OCI-LY7 (cell line): ENCODE measurements around the gene DRC7. TPM values are rescaled to one million over a fixed set of nuclear protein-coding genes. Genes with fewer than 3 reads are reported as not detected.

Source experiments
- BruUV-seq: library from RNA; stranded (reverse); fragments of 400-500 nt; replicated peaks from 2 replicates; lab custom pipeline; 2021; lab: Mats Ljungman, UMichigan
- CTCF ChIA-PET: fragments of 300-600 bp; sonication (Branson Sonifier 250); formaldehyde crosslinking; loops from one replicate; lab custom pipeline; 2022; ENCODE audit warnings: antibody characterized with exemption; ENCODE audit not compliant: unreplicated experiment; lab: Charles Lee
- POLR2A ChIA-PET: fragments of 300-600 bp; sonication (Branson Sonifier 250); formaldehyde crosslinking; loops from one replicate; lab custom pipeline; 2022; ENCODE audit warnings: antibody characterized with exemption; lab: Charles Lee
- DNase-seq: peaks from one replicate; pipeline ENCODE4 v3.0.0-alpha.2; 2015; ENCODE audit warnings: low spot score
- H2AFZ ChIP-seq: fragments of 200-600 bp; sonication (generic), shearing (Covaris generic); 2 replicates; pipeline ENCODE4 v1.6.1; 2014; ENCODE audit warnings: mild to moderate bottlenecking, antibody characterized with exemption, low read length, moderate library complexity
- H3K27ac ChIP-seq: fragments of 200-600 bp; sonication (generic); 2 replicates; pipeline ENCODE4 v1.5.1; 2014; ENCODE audit warnings: mixed run types, low read depth, mild to moderate bottlenecking, moderate library complexity, low read length, inconsistent platforms; ENCODE audit not compliant: poor library complexity, severe bottlenecking
- H3K36me3 ChIP-seq: fragments of 200-600 bp; sonication (generic); 2 replicates; pipeline ENCODE4 v1.6.1; 2014; ENCODE audit warnings: mild to moderate bottlenecking, antibody characterized with exemption, low read length, moderate library complexity, mixed read lengths; ENCODE audit not compliant: insufficient read depth
- H3K4me1 ChIP-seq: fragments of 200-600 bp; sonication (generic); 2 replicates; pipeline ENCODE4 v1.5.1; 2014; ENCODE audit warnings: mild to moderate bottlenecking, low read length; ENCODE audit not compliant: insufficient read depth, poor library complexity, severe bottlenecking
- H3K4me2 ChIP-seq: fragments of 200-600 bp; sonication (generic); 2 replicates; pipeline ENCODE4 v1.6.1; 2014; ENCODE audit warnings: mild to moderate bottlenecking, low read length
- H3K4me3 ChIP-seq: fragments of 200-600 bp; sonication (generic); 2 replicates; pipeline ENCODE4 v1.5.1; 2014; ENCODE audit warnings: mild to moderate bottlenecking, low read depth, low read length; ENCODE audit not compliant: poor library complexity, severe bottlenecking
- H3K79me2 ChIP-seq: fragments of 200-600 bp; sonication (generic); 2 replicates; pipeline ENCODE4 v1.6.1; 2016; ENCODE audit warnings: low read depth, mild to moderate bottlenecking, low read length, moderate library complexity, mixed read lengths; ENCODE audit not compliant: insufficient read depth
- H3K9me2 ChIP-seq: fragments of 200-600 bp; sonication (generic); 2 replicates; pipeline ENCODE4 v1.6.1; 2016; ENCODE audit warnings: mild to moderate bottlenecking, low read length, mixed read lengths; ENCODE audit not compliant: insufficient read depth
- H3K9me3 ChIP-seq: fragments of 200-600 bp; sonication (generic); 2 replicates; pipeline ENCODE4 v1.6.1; 2014; ENCODE audit warnings: mild to moderate bottlenecking, mixed run types, low read length, mixed read lengths
- H4K20me1 ChIP-seq: fragments of 200-600 bp; sonication (generic); 2 replicates; pipeline ENCODE4 v1.6.1; 2014; ENCODE audit warnings: mild to moderate bottlenecking, antibody characterized with exemption, low read length, moderate library complexity, mixed read lengths; ENCODE audit not compliant: insufficient read depth
- EZH2phosphoT487 ChIP-seq: fragments of 200-600 bp; sonication (generic); IDR thresholded peaks from 2 replicates; pipeline ENCODE4 v1.6.1; 2018; ENCODE audit warnings: low read depth, borderline replicate concordance, mild to moderate bottlenecking, mixed run types, antibody characterized with exemption, low read length, moderate library complexity, mixed read lengths
- intact Hi-C: fragments of 100-400 bp; cut with micrococcal nuclease; formaldehyde crosslinking; loops from one replicate; pipeline ENCODE4 v1.10.0; 2022; ENCODE audit not compliant: unreplicated experiment
- total RNA-seq, 2 experiments: library from RNA; depleted of rRNA in 1 of 2; stranded (reverse); fragments of >200 nt in 1 of 2; shearing (Covaris generic) in 1 of 2; gene quantifications; 2 replicates each; pipeline ENCODE4 v1.2.3, GENCODE V29; 2014 to 2022
- TF ChIP-seq, protein P1 (sequence below): fragments of 200-600 bp; sonication (generic); conservative IDR thresholded peaks from 2 replicates; pipeline ENCODE4 v1.5.1; 2014; ENCODE audit warnings: mild to moderate bottlenecking, antibody characterized with exemption, low read length, moderate library complexity, mixed read lengths

Gene DRC7
- total RNA-seq, 2 experiments from 2014 or later, result 0.44 to 0.46 TPM

DNA sequence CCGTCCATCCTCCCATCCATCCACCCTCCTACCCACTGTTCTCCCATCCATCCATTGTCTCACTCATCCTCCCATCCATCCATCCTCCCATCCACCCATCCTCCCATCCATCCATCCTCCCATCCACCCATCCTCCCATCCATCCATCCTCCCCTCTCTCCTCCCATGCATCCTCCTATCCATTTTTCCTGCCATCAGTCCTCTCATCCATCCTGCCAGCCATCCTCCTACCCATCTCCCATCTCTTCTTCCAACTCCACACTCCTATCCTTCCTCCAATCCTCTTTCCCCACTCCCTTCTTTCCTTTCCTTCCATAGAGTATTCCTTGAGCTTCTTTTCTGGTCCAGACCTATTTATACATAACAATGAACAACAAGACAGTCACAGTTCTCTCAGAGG, 12.1 kb downstream of the DRC7 start:
- Histone ChIP-seq H4K20me1 (no peaks in the 10 kb centered on the region), H3K4me2 (no peak overlapping the region), H3K9me3 (no peaks in the 10 kb centered on the region), H3K79me2 (no peaks in the 10 kb centered on the region), H3K4me1 (no peaks in the 10 kb centered on the region), H3K27ac (no peak overlapping the region), H3K4me3 (no peak overlapping the region), H2AFZ (no peak overlapping the region), H3K9me2 (no peaks in the 10 kb centered on the region), H3K36me3 (no peaks in the 10 kb centered on the region)
- POLR2A ChIA-PET, result no interaction called here
- CTCF ChIA-PET, result no interaction called here
- intact Hi-C loops, result no loop called here
- TF ChIP-seq, protein P1, sequence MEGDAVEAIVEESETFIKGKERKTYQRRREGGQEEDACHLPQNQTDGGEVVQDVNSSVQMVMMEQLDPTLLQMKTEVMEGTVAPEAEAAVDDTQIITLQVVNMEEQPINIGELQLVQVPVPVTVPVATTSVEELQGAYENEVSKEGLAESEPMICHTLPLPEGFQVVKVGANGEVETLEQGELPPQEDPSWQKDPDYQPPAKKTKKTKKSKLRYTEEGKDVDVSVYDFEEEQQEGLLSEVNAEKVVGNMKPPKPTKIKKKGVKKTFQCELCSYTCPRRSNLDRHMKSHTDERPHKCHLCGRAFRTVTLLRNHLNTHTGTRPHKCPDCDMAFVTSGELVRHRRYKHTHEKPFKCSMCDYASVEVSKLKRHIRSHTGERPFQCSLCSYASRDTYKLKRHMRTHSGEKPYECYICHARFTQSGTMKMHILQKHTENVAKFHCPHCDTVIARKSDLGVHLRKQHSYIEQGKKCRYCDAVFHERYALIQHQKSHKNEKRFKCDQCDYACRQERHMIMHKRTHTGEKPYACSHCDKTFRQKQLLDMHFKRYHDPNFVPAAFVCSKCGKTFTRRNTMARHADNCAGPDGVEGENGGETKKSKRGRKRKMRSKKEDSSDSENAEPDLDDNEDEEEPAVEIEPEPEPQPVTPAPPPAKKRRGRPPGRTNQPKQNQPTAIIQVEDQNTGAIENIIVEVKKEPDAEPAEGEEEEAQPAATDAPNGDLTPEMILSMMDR, result no peak
- TF ChIP-seq EZH2phosphoT487, result no peak
- BruUV-seq, result no TSS peak
- no peak for DNase-seq

DNA sequence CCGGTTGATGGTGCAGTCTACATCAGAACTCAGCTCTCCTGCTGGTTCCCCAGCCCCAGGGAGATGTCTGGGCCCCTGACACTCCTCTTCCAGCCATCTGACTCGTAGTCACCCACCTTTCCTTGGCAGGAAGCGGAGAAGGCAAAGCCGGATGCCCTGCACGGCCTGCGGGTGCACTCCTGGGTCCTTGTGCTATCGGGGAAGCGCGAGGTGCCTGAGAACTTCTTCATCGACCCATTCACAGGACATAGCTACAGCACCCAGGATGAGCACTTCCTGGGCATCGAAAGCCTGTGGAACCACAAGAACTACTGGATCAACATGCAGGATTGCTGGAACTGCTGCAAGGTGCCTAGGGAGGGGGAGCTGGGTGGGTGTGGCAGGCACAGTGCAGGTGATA, 12.7 kb downstream of the DRC7 start:
- Histone ChIP-seq H3K27ac (no peak overlapping the region), H2AFZ (no peak overlapping the region), H3K4me2 (no peak overlapping the region), H3K9me2 (no peaks in the 10 kb centered on the region), H3K4me3 (no peak overlapping the region), H4K20me1 (no peaks in the 10 kb centered on the region), H3K4me1 (no peaks in the 10 kb centered on the region), H3K36me3 (no peaks in the 10 kb centered on the region), H3K9me3 (no peaks in the 10 kb centered on the region), H3K79me2 (no peaks in the 10 kb centered on the region)
- intact Hi-C loops, result no loop called here
- no peak for TF ChIP-seq EZH2phosphoT487
- TF ChIP-seq, protein P1, result no peak
- POLR2A ChIA-PET, result no interaction called here
- DNase-seq, result no peak
- CTCF ChIA-PET, result no interaction called here
- no TSS peak for BruUV-seq

DNA sequence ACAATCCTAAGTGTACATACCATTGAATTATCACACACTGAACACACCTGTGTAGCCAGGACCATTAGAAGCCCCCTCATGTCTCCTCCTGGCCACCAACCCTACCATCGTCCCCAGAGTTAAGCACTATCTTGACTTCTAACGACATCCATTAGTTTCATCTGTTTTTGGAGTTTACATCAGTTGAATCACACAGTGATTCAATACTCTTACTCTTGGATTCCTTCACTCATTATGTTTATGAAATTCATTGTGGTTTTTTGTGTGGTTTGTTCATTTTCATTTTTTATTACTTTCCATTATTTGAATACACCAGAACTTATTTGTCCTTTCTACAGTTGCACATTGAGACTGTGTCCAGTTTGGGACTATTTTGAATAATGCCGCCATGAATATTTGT, 13.6 kb downstream of the DRC7 start:
- no peaks in the 10 kb centered on the region for H3K4me1 ChIP-seq
- ChIA-PET CTCF (no interaction called here), POLR2A (no interaction called here)
- H4K20me1 ChIP-seq, result no peaks in the 10 kb centered on the region
- H3K9me2 ChIP-seq, result no peaks in the 10 kb centered on the region
- H3K9me3 ChIP-seq, result no peaks in the 10 kb centered on the region
- no TSS peak for BruUV-seq
- no peak overlapping the region for H3K4me2 ChIP-seq
- DNase-seq, result no peak
- TF ChIP-seq, protein P1, result no peak
- no peak for TF ChIP-seq EZH2phosphoT487
- H3K36me3 ChIP-seq, result no peaks in the 10 kb centered on the region
- H3K79me2 ChIP-seq, result no peaks in the 10 kb centered on the region
- no peak overlapping the region for H3K4me3 ChIP-seq
- H2AFZ ChIP-seq, result no peak overlapping the region
- intact Hi-C loops, result no loop called here
- no peak overlapping the region for H3K27ac ChIP-seq
